Measurements from ENCODE around the gene KCTD10.

Gene KCTD10

GRCh38 chr12:109481863-109482262, 4.8 kb upstream of the KCTD10 start:
- DNase-seq (ENCODE audit: low read depth) = no peak
- TF ChIP-seq MYC (IDR thresholded peaks at IDR 0.05; ENCODE audit: low read depth, low read length) = no peak
- TF ChIP-seq CTCF (IDR thresholded peaks at IDR 0.05; ENCODE audit: low read depth, low read length) = no peak
- TF ChIP-seq MAX (IDR thresholded peaks at IDR 0.05; ENCODE audit: low read depth, low read length) = no peak
- no peak for TF ChIP-seq POLR2A (IDR thresholded peaks at IDR 0.05; ENCODE audit: extremely low read depth, insufficient read length)
- no peak overlapping the region for H3K4me3 ChIP-seq (ENCODE audit: low read depth, low read length)

GRCh38 chr12:109480356-109480755, 3.3 kb upstream of the KCTD10 start:
- no peak for TF ChIP-seq MYC (IDR thresholded peaks at IDR 0.05; ENCODE audit: low read depth, low read length)
- no peak for TF ChIP-seq POLR2A (IDR thresholded peaks at IDR 0.05; ENCODE audit: extremely low read depth, insufficient read length)
- TF ChIP-seq MAX (IDR thresholded peaks at IDR 0.05; ENCODE audit: low read depth, low read length) = no peak
- TF ChIP-seq CTCF (IDR thresholded peaks at IDR 0.05; ENCODE audit: low read depth, low read length) = no peak
- no peak for DNase-seq (ENCODE audit: low read depth)
- H3K4me3 ChIP-seq (ENCODE audit: low read depth, low read length) = no peak overlapping the region

GRCh38 chr12:109479761-109480160, 2.7 kb upstream of the KCTD10 start:
- DNase-seq (ENCODE audit: low read depth) = no peak
- TF ChIP-seq CTCF (IDR thresholded peaks at IDR 0.05; ENCODE audit: low read depth, low read length) (no peak), POLR2A (IDR thresholded peaks at IDR 0.05; ENCODE audit: extremely low read depth, insufficient read length) (no peak), MYC (IDR thresholded peaks at IDR 0.05; ENCODE audit: low read depth, low read length) (no peak), MAX (IDR thresholded peaks at IDR 0.05; ENCODE audit: low read depth, low read length) (no peak)
- H3K4me3 ChIP-seq (ENCODE audit: low read depth, low read length) = no peak overlapping the region

- TF ChIP-seq CTCF (IDR thresholded peaks at IDR 0.05; ENCODE audit: low read depth, low read length) (no peak), MAX (IDR thresholded peaks at IDR 0.05; ENCODE audit: low read depth, low read length) (no peak), POLR2A (IDR thresholded peaks at IDR 0.05; ENCODE audit: extremely low read depth, insufficient read length) (no peak), MYC (IDR thresholded peaks at IDR 0.05; ENCODE audit: low read depth, low read length) (no peak)
- peak overlapping the region; percentile 99 for H3K4me3 ChIP-seq (ENCODE audit: low read depth, low read length)
- DNase-seq (ENCODE audit: low read depth) = no peak
Measured at GRCh38 chr12:109477963-109478315, 839 bp upstream of the KCTD10 start.

GRCh38 chr12:109476807-109477184, 304 bp downstream of the KCTD10 start:
- TF ChIP-seq MAX (IDR thresholded peaks at IDR 0.05; ENCODE audit: low read depth, low read length) (no peak), POLR2A (IDR thresholded peaks at IDR 0.05; ENCODE audit: extremely low read depth, insufficient read length) (no peak), MYC (IDR thresholded peaks at IDR 0.05; ENCODE audit: low read depth, low read length) (no peak), CTCF (IDR thresholded peaks at IDR 0.05; ENCODE audit: low read depth, low read length) (no peak)
- no peak for DNase-seq (ENCODE audit: low read depth)
- H3K4me3 ChIP-seq (ENCODE audit: low read depth, low read length) = peak overlapping the region; percentile 99
